ENCODE results near the gene SLCO3A1. TPM values are rescaled to one million over a fixed set of nuclear protein-coding genes. Genes with fewer than 3 reads are reported as not detected.

Gene SLCO3A1
- total RNA-seq, 1 experiment from 2014 or later = 1.4 TPM

- no peaks in the 10 kb centered on the region for H3K36me3 ChIP-seq (replicated peaks; ENCODE audit: control insufficient read depth, insufficient read depth, low read length)
- no peak for DNase-seq
- no peak overlapping the region for H3K4me3 ChIP-seq (ENCODE audit: insufficient read depth, low read depth, low read length)
- H3K27me3 ChIP-seq (ENCODE audit: control insufficient read depth, insufficient read depth, low read length) = no peaks in the 10 kb centered on the region
Observed at GRCh38 chr15:91866371-91866905, 12.9 kb downstream of the SLCO3A1 start.

GRCh38 chr15:91866971-91867372, 13.5 kb downstream of the SLCO3A1 start:
- peak; percentile 35 for DNase-seq
- Histone ChIP-seq H3K4me3 (ENCODE audit: insufficient read depth, low read depth, low read length) (no peak overlapping the region), H3K36me3 (replicated peaks; ENCODE audit: control insufficient read depth, insufficient read depth, low read length) (no peaks in the 10 kb centered on the region), H3K27me3 (ENCODE audit: control insufficient read depth, insufficient read depth, low read length) (no peaks in the 10 kb centered on the region)

DNA sequence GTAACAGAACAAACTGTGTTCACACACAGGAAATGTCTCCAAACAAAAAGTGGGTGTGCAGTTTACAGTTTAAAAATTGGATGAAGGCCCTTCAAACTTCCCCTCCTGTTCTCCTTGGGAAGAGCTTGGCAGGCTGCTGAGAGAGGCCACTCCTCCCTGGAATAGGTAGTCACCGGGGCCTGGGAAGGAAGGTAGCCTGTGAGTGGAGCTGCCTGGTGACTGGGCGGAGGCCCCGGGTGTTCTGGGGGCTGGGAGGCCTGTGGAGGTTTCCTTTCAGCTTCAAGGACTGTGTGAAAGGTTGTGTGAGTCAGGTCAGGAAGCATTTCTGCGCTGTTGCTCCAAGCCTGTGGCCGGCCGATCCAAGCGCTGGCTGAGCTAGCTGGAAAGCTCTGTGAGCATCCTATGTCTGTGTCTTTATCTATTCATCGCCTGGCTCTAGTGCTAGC, 14.1 kb downstream of the SLCO3A1 start:
- H3K27me3 ChIP-seq (ENCODE audit: control insufficient read depth, insufficient read depth, low read length) = no peaks in the 10 kb centered on the region
- no peaks in the 10 kb centered on the region for H3K36me3 ChIP-seq (replicated peaks; ENCODE audit: control insufficient read depth, insufficient read depth, low read length)
- DNase-seq = peak; percentile 64
- no peak overlapping the region for H3K4me3 ChIP-seq (ENCODE audit: insufficient read depth, low read depth, low read length)

GRCh38 chr15:91870876-91871537, 17.5 kb downstream of the SLCO3A1 start:
- no peak for DNase-seq
- Histone ChIP-seq H3K36me3 (replicated peaks; ENCODE audit: control insufficient read depth, insufficient read depth, low read length) (no peaks in the 10 kb centered on the region), H3K27me3 (ENCODE audit: control insufficient read depth, insufficient read depth, low read length) (no peaks in the 10 kb centered on the region), H3K4me3 (ENCODE audit: insufficient read depth, low read depth, low read length) (no peak overlapping the region)

DNA sequence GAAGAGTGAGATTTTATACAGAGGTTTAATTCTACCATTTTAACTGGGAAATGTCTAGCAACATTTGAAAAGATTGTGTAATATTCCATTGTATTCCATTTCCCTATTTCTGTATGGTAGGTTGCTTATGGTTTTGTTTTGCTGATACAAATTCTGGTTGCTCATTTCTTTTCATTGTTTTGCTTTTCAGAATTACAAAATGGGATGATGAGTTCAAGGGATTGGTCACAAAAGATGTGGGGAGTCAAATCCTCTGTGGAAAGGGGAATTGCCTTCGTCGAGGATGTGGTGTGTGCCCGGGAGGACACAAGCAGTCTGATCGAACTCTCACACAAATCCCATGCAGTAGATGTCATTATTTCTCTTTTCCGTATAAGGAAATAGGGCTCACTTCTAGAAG, 18.3 kb downstream of the SLCO3A1 start:
- Histone ChIP-seq H3K36me3 (replicated peaks; ENCODE audit: control insufficient read depth, insufficient read depth, low read length) (no peaks in the 10 kb centered on the region), H3K4me3 (ENCODE audit: insufficient read depth, low read depth, low read length) (no peak overlapping the region), H3K27me3 (ENCODE audit: control insufficient read depth, insufficient read depth, low read length) (no peaks in the 10 kb centered on the region)
- no peak for DNase-seq

DNA sequence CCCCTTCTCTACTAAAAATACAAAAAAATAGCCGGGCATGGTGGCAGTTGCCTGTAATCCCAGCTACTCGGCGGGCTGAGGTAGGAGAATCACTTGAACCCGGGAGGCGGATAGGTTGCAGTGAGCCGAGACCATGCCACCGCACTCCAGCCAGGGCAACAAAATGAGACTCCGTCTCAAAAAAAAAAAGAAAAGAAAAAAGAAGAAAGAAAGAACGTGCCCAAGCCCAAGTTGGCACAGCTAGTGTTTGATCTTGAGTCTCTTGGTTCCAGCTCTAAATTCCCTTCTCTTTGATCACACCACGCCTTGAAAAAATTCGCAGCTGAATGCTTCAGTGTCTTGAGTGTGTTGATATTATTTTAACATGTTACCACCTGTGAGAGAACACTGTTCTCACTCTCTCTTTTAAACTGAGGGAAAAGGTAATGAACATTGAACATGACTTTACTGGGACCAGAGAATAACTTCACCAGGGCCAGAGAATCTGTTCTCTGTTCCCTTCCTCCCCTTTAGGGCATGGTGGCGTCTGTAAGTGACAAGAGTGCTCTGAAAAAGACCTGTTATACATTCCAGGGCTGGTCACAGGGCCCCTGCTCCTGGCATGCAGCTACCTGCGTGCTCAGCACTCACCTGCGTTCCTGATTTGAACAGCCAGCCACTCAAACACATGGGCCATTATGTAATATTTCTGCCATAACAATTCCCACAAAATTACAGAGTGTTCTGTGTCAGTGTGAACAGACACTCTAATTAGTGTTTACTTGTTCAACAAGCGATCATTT, 19.0 kb downstream of the SLCO3A1 start:
- Histone ChIP-seq H3K36me3 (replicated peaks; ENCODE audit: control insufficient read depth, insufficient read depth, low read length) (no peaks in the 10 kb centered on the region), H3K4me3 (ENCODE audit: insufficient read depth, low read depth, low read length) (no peak overlapping the region), H3K27me3 (ENCODE audit: control insufficient read depth, insufficient read depth, low read length) (no peaks in the 10 kb centered on the region)
- no peak for DNase-seq

DNA sequence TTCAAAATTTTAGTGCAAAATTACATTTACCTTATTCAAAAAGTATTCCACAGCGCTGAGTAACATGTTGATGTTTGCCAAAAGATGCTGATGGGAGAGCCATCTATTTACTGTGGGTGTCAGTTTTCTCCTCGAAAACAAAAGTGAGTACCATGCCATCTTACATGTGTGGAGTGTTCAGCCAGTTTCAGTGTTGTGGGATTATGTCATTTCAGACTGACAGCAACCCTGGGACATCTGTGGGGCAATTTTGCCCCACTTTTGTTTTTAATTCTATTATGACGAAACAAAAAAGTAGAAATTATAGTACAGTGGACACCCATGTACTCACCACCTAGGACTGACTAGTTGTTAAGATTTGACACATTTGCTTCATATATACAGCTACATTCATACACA, 19.6 kb downstream of the SLCO3A1 start:
- Histone ChIP-seq H3K36me3 (replicated peaks; ENCODE audit: control insufficient read depth, insufficient read depth, low read length) (no peaks in the 10 kb centered on the region), H3K27me3 (ENCODE audit: control insufficient read depth, insufficient read depth, low read length) (no peaks in the 10 kb centered on the region), H3K4me3 (ENCODE audit: insufficient read depth, low read depth, low read length) (no peak overlapping the region)
- DNase-seq = no peak

- H3K27me3 ChIP-seq (ENCODE audit: control insufficient read depth, insufficient read depth, low read length) = no peaks in the 10 kb centered on the region
- no peak for DNase-seq
- no peaks in the 10 kb centered on the region for H3K36me3 ChIP-seq (replicated peaks; ENCODE audit: control insufficient read depth, insufficient read depth, low read length)
- no peak overlapping the region for H3K4me3 ChIP-seq (ENCODE audit: insufficient read depth, low read depth, low read length)
Observed at GRCh38 chr15:91874171-91874570, 20.7 kb downstream of the SLCO3A1 start.

- Histone ChIP-seq H3K4me3 (ENCODE audit: insufficient read depth, low read depth, low read length) (no peak overlapping the region), H3K27me3 (ENCODE audit: control insufficient read depth, insufficient read depth, low read length) (no peaks in the 10 kb centered on the region), H3K36me3 (replicated peaks; ENCODE audit: control insufficient read depth, insufficient read depth, low read length) (no peaks in the 10 kb centered on the region)
- no peak for DNase-seq
Observed at GRCh38 chr15:91874992-91875660, 21.6 kb downstream of the SLCO3A1 start.

DNA sequence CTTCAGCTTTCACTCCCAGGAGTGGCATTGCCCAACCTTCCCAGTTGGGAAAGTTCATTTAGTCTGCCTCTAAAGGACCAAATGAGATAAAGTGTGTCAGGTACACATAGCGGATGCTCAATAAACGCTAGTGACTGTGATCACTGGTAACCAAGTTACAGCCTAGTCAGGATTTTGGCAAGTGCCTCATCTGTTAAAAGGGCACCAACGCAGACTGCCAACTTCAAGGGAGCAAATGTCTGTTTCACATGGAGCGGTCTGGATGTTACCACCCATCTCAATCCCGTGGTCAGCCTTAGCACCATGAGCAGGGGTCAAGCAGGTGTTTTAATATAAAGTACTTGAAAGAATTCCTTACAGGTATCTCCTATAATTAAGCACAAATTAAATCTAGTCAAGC, 22.7 kb downstream of the SLCO3A1 start:
- Histone ChIP-seq H3K4me3 (ENCODE audit: insufficient read depth, low read depth, low read length) (no peak overlapping the region), H3K36me3 (replicated peaks; ENCODE audit: control insufficient read depth, insufficient read depth, low read length) (no peaks in the 10 kb centered on the region), H3K27me3 (ENCODE audit: control insufficient read depth, insufficient read depth, low read length) (no peaks in the 10 kb centered on the region)
- DNase-seq = no peak

GRCh38 chr15:91878319-91878870, 24.9 kb downstream of the SLCO3A1 start:
- Histone ChIP-seq H3K4me3 (ENCODE audit: insufficient read depth, low read depth, low read length) (no peak overlapping the region), H3K27me3 (ENCODE audit: control insufficient read depth, insufficient read depth, low read length) (no peaks in the 10 kb centered on the region), H3K36me3 (replicated peaks; ENCODE audit: control insufficient read depth, insufficient read depth, low read length) (no peaks in the 10 kb centered on the region)
- DNase-seq = no peak

DNA sequence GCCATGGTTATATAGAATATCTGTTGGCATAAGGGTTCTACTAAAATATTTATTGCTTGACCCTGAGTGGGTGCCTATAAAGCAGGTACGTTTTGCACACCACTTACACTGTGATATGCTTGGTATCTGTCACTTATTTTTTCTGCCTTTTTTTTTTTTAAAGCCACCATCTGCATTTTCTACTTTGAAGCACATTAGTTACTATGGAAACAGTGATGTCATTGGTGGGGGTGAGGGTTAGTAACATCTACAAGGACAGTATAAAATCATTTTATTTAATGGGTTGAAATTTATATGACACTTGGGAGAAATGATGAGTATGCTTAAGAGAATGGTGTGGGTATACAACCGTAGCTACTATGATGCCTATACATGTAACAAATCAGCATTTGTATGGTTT, 25.6 kb downstream of the SLCO3A1 start:
- Histone ChIP-seq H3K4me3 (ENCODE audit: insufficient read depth, low read depth, low read length) (no peak overlapping the region), H3K36me3 (replicated peaks; ENCODE audit: control insufficient read depth, insufficient read depth, low read length) (no peaks in the 10 kb centered on the region), H3K27me3 (ENCODE audit: control insufficient read depth, insufficient read depth, low read length) (no peaks in the 10 kb centered on the region)
- DNase-seq = no peak

DNA sequence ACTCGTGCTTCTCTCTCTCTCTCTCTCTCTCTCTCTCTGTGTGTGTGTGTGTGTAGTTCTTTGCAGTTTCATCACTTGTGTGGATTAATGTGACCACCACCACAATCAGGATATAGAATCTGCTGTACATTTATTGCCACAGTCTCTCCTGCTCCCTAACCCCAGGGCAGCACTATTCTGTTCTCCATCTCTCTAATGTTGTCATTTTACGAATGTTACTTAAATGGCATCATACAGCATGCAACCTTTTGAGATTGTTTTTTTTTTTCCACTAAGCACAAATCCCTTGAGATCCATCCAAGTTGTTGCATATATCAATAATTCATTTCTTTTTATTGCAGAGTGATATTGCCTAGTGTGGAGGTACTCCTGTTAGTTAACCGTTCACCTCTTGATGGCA, 26.9 kb downstream of the SLCO3A1 start:
- no peak overlapping the region for H3K4me3 ChIP-seq (ENCODE audit: insufficient read depth, low read depth, low read length)
- H3K27me3 ChIP-seq (ENCODE audit: control insufficient read depth, insufficient read depth, low read length) = no peaks in the 10 kb centered on the region
- H3K36me3 ChIP-seq (replicated peaks; ENCODE audit: control insufficient read depth, insufficient read depth, low read length) = no peaks in the 10 kb centered on the region
- no peak for DNase-seq

- no peak overlapping the region for H3K4me3 ChIP-seq (ENCODE audit: insufficient read depth, low read depth, low read length)
- peak; percentile 56 for DNase-seq
Observed at GRCh38 chr15:91881569-91882297, 28.2 kb downstream of the SLCO3A1 start.

More at GRCh38 chr15:91881569-91882297, 28.2 kb downstream of the SLCO3A1 start:
- H3K27me3 ChIP-seq (ENCODE audit: control insufficient read depth, insufficient read depth, low read length) = no peaks in the 10 kb centered on the region
- H3K36me3 ChIP-seq (replicated peaks; ENCODE audit: control insufficient read depth, insufficient read depth, low read length) = no peaks in the 10 kb centered on the region
